Liver (tissue), 9 donors: ENCODE measurements around the gene SLC28A3. TPM values are rescaled to one million over a fixed set of nuclear protein-coding genes. Genes with fewer than 3 reads are reported as not detected.

Source experiments
- DNase-seq: peaks from one replicate; pipeline ENCODE4 v3.0.0-alpha.2; 2017; ENCODE audit warnings: low spot score
- H3K27ac ChIP-seq, 2 donors: one replicate each; pipeline ENCODE4 v1.7.0; 2013; ENCODE audit warnings: inconsistent platforms in 2 of 2, low read length in 2 of 2, control low read depth in 1 of 2, low read depth in 1 of 2, mild to moderate bottlenecking in 1 of 2
- H3K27me3 ChIP-seq, 4 donors: one replicate each; pipeline versions ENCODE4 v1.6.1 to v1.7.0; 2013; ENCODE audit warnings: low read length in 3 of 4, inconsistent platforms in 1 of 4, mild to moderate bottlenecking in 1 of 4, moderate library complexity in 1 of 4; ENCODE audit not compliant: control insufficient read depth in 4 of 4, insufficient read depth in 4 of 4
- H3K36me3 ChIP-seq, 4 donors: one replicate each; pipeline versions ENCODE4 v1.6.1 to v1.7.0; 2013; ENCODE audit warnings: low read length in 3 of 4, mild to moderate bottlenecking in 3 of 4, low read depth in 1 of 4, moderate library complexity in 1 of 4; ENCODE audit not compliant: control insufficient read depth in 4 of 4, insufficient read depth in 3 of 4
- H3K4me1 ChIP-seq, 4 donors: one replicate each; pipeline versions ENCODE4 v1.6.1 to v1.7.0; 2013; ENCODE audit warnings: low read length in 3 of 4, mild to moderate bottlenecking in 3 of 4, moderate library complexity in 1 of 4; ENCODE audit not compliant: control insufficient read depth in 4 of 4, insufficient read depth in 4 of 4
- H3K4me3 ChIP-seq, 3 donors: one replicate each; pipeline versions ENCODE4 v1.6.1 to v1.7.0; 2013; ENCODE audit warnings: low read length in 3 of 3, control low read depth in 1 of 3, low read depth in 1 of 3, mild to moderate bottlenecking in 1 of 3
- H3K9ac ChIP-seq, 2 donors: one replicate each; pipeline ENCODE4 v1.7.0; 2013; ENCODE audit warnings: low read length in 2 of 2, mild to moderate bottlenecking in 2 of 2, moderate library complexity in 2 of 2, control low read depth in 1 of 2, low read depth in 1 of 2
- H3K9me3 ChIP-seq, 4 donors: one replicate each; pipeline versions ENCODE4 v1.6.1 to v1.7.0; 2013; ENCODE audit warnings: low read length in 3 of 4; ENCODE audit not compliant: control insufficient read depth in 4 of 4
- ATF3 ChIP-seq: IDR thresholded peaks from 2 replicates; pipeline ENCODE4 v1.6.1; 2016; ENCODE audit warnings: antibody characterized with exemption
- CTCF ChIP-seq: fragments of 150-350 bp; IDR thresholded peaks from 2 replicates; pipeline ENCODE4 v1.5.1; 2017; ENCODE audit warnings: improper control_type of control experiment, low read depth, low read length; ENCODE audit not compliant: missing input control
- FOXA1 ChIP-seq: IDR thresholded peaks from 2 replicates; pipeline ENCODE4 v1.6.1; 2016; ENCODE audit warnings: antibody characterized with exemption
- GABPA ChIP-seq, 2 donors: IDR thresholded peaks in 1 of 2; conservative IDR thresholded peaks in 1 of 2; 2 replicates each; pipeline ENCODE4 v1.6.1; 2016; ENCODE audit warnings: antibody characterized with exemption in 2 of 2, mild to moderate bottlenecking in 1 of 2, moderate library complexity in 1 of 2
- HNF4A ChIP-seq, 2 donors: conservative IDR thresholded peaks; 2 replicates each; pipeline ENCODE4 v1.6.1; 2016; ENCODE audit warnings: antibody characterized with exemption in 2 of 2, mild to moderate bottlenecking in 2 of 2
- HNF4G ChIP-seq: IDR thresholded peaks from 2 replicates; pipeline ENCODE4 v1.6.1; 2016; ENCODE audit warnings: antibody characterized with exemption
- JUND ChIP-seq, 2 donors: IDR thresholded peaks; 2 replicates each; pipeline ENCODE4 v1.6.1; 2016; ENCODE audit warnings: antibody characterized with exemption in 2 of 2
- MAX ChIP-seq: IDR thresholded peaks from 2 replicates; pipeline ENCODE4 v1.6.1; 2016; ENCODE audit warnings: antibody characterized with exemption
- RAD21 ChIP-seq, 2 donors: IDR thresholded peaks; 2 replicates each; pipeline ENCODE4 v1.6.1; 2016; ENCODE audit warnings: antibody characterized with exemption in 2 of 2, mild to moderate bottlenecking in 2 of 2
- REST ChIP-seq: IDR thresholded peaks from 2 replicates; pipeline ENCODE4 v1.6.1; 2016; ENCODE audit warnings: antibody characterized with exemption, mild to moderate bottlenecking
- RXRA ChIP-seq, 2 donors: IDR thresholded peaks; 2 replicates each; pipeline ENCODE4 v1.6.1; 2017 to 2018; ENCODE audit warnings: antibody characterized with exemption in 2 of 2, mild to moderate bottlenecking in 1 of 2
- SP1 ChIP-seq: IDR thresholded peaks from 2 replicates; pipeline ENCODE4 v1.6.1; 2018; ENCODE audit warnings: antibody characterized with exemption, mild to moderate bottlenecking
- TAF1 ChIP-seq: conservative IDR thresholded peaks from 2 replicates; pipeline ENCODE4 v1.6.1; 2016; ENCODE audit warnings: antibody characterized with exemption, mild to moderate bottlenecking
- YY1 ChIP-seq: IDR thresholded peaks from 2 replicates; pipeline ENCODE4 v1.6.1; 2016; ENCODE audit warnings: antibody characterized with exemption, mild to moderate bottlenecking
- ZBTB33 ChIP-seq: IDR thresholded peaks from 2 replicates; pipeline ENCODE4 v1.6.1; 2016; ENCODE audit warnings: antibody characterized with exemption
- WGBS: extraction: QIAGEN DNeasy Blood & Tissue Kit; methylation state at CpG from one replicate; pipeline ENCODE4 v1.1.7; 2013; 5-methylcytosine and 5-hydroxymethylcytosine counted together
- polyA plus RNA-seq, 2 donors: library from polyadenylated mRNA; stranded (reverse) in 1 of 2; unstranded in 1 of 2; fragments of 200-250 nt in 1 of 2; fragments of >200 nt in 1 of 2; fragmentation: Nextera tagmentation in 1 of 2; extraction: Ambion mirVana in 1 of 2; gene quantifications; one replicate each; pipeline versions ENCODE4 v1.2.1 to v1.2.3, GENCODE V29; 2013 to 2015
- total RNA-seq, 2 donors: library from RNA; depleted of rRNA; stranded (reverse); fragments of >200 nt; gene quantifications; one replicate each; pipeline ENCODE4 v1.2.3, GENCODE V29; 2014
- donor health status: healthy.
- donor health status: healthy.
- donor health status: healthy.
- donor health status: healthy.
- donor health status: healthy.

SLC28A3 gene
- total and polyA plus RNA-seq, 4 donors, result 0.07 to 1.3 (median 0.28) TPM

GRCh38 chr9:84266087-84266561 is 74.4 kb downstream of the SLC28A3 start (continued):
- no peak for TF ChIP-seq CTCF
- no peak for TF ChIP-seq SP1
- no peak for TF ChIP-seq RXRA (IDR thresholded peaks at IDR 0.05)
- no peak for TF ChIP-seq GABPA (IDR thresholded peaks at IDR 0.05 in 1 of 2, conservative IDR thresholded peaks at IDR 0.05 in 1 of 2)
- no peak for TF ChIP-seq FOXA1
- TF ChIP-seq TAF1, result no peak
- no peak for TF ChIP-seq YY1
- no peak for TF ChIP-seq JUND (IDR thresholded peaks at IDR 0.05)
- no peak for TF ChIP-seq MAX

- TF ChIP-seq HNF4G (no peak), RAD21 (IDR thresholded peaks at IDR 0.05) (no peak), MAX (no peak), ATF3 (no peak), REST (no peak), RXRA (IDR thresholded peaks at IDR 0.05) (no peak), YY1 (no peak), HNF4A (conservative IDR thresholded peaks at IDR 0.05) (no peak), CTCF (no peak), ZBTB33 (no peak), JUND (IDR thresholded peaks at IDR 0.05) (no peak)
- no peak for DNase-seq
- 78% methylated on average over 3 of the region's 3 CpGs for WGBS
- H3K9ac ChIP-seq, result no peak overlapping the region
- no peak overlapping the region for H3K4me3 ChIP-seq
- no peaks in the 10 kb centered on the region for H3K4me1 ChIP-seq
- no peaks in the 10 kb centered on the region for H3K36me3 ChIP-seq
- H3K27me3 ChIP-seq, result peaks cover 0 to 11% (median 0%) of the 10 kb centered on the region in 4 donors
- no peaks in the 10 kb centered on the region for H3K9me3 ChIP-seq
- H3K27ac ChIP-seq, result no peak overlapping the region
Measured at GRCh38 chr9:84264307-84265029, 76.1 kb downstream of the SLC28A3 start.
